GM12891 (cell line): ENCODE results near the gene ATG16L2.

Experiments
- PAX5 ChIP-seq: IDR thresholded peaks from 2 replicates; pipeline ENCODE4 v1.6.1; 2011; ENCODE audit warnings: low read length, moderate library complexity, mild to moderate bottlenecking; ENCODE audit not compliant: insufficient read depth, severe bottlenecking
- POLR2A ChIP-seq: IDR thresholded peaks from 2 replicates; pipeline ENCODE4 v1.6.1; 2011; ENCODE audit warnings: low read depth, low read length, control low read depth

- TF ChIP-seq POLR2A (no peak), PAX5 (no peak)
Observed at GRCh38 chr11:72818971-72819370, 4.8 kb downstream of the ATG16L2 start.
